Right renal pelvis (tissue), 4 donors: ENCODE measurements around the gene GPHN. TPM values are rescaled to one million over a fixed set of nuclear protein-coding genes. Genes with fewer than 3 reads are reported as not detected.
"Not testable (repeated sequence)": the region's sequence is repeated elsewhere in the genome, so short reads cannot be mapped to it uniquely, and the experiment has no call there.

Experiments used
- DNase-seq, 4 donors: peaks; one replicate each; pipeline ENCODE4 v3.0.0-alpha.2; 2013; ENCODE audit warnings: low read depth in 4 of 4, low spot score in 3 of 4, missing footprints in 1 of 4
- polyA plus RNA-seq, 4 donors: library from polyadenylated mRNA; unstranded; fragments of 120-200 nt; gene quantifications; one replicate each; pipeline ENCODE4 v1.2.1, GENCODE V29; 2013; ENCODE audit not compliant: insufficient read length in 4 of 4

Gene GPHN
- polyA plus RNA-seq, 4 donors = 73.3 to 86.0 (median 82.5) TPM

GRCh38 chr14:66650491-66650911, 142.6 kb downstream of the GPHN start:
- no peak for DNase-seq

- no peak for DNase-seq
Measured at GRCh38 chr14:66651536-66652220, 143.7 kb downstream of the GPHN start.

- DNase-seq = no peak
Measured at GRCh38 chr14:66652525-66653106, 144.7 kb downstream of the GPHN start.

GRCh38 chr14:66657780-66658179, 149.8 kb downstream of the GPHN start:
- no peak for DNase-seq

- DNase-seq = no peak
Measured at GRCh38 chr14:66662374-66662773, 154.4 kb downstream of the GPHN start.

- DNase-seq = no peak
Measured at GRCh38 chr14:66677780-66678179, 169.8 kb downstream of the GPHN start.

GRCh38 chr14:66680216-66680615, 172.3 kb downstream of the GPHN start:
- DNase-seq = no peak

- no peak for DNase-seq
Measured at GRCh38 chr14:66696326-66696725, 188.4 kb downstream of the GPHN start.

- DNase-seq = no peak
Measured at GRCh38 chr14:66698503-66698902, 190.6 kb downstream of the GPHN start.

GRCh38 chr14:66701813-66702212, 193.9 kb downstream of the GPHN start:
- DNase-seq = no peak

GRCh38 chr14:66708267-66708666, 200.3 kb downstream of the GPHN start:
- DNase-seq = no peak

GRCh38 chr14:66709291-66709690, 201.3 kb downstream of the GPHN start:
- no peak for DNase-seq

- DNase-seq = not testable (repeated sequence)
Measured at GRCh38 chr14:66714291-66714690, 206.3 kb downstream of the GPHN start.

- DNase-seq = not testable (repeated sequence)
Measured at GRCh38 chr14:66715313-66715712, 207.4 kb downstream of the GPHN start.

- DNase-seq = no peak
Measured at GRCh38 chr14:66716227-66716626, 208.3 kb downstream of the GPHN start.

GRCh38 chr14:66717561-66718140, 209.7 kb downstream of the GPHN start:
- DNase-seq = no peak

- no peak for DNase-seq
Measured at GRCh38 chr14:66724996-66725395, 217.0 kb downstream of the GPHN start.

- not testable (repeated sequence) for DNase-seq
Measured at GRCh38 chr14:66731298-66731697, 223.4 kb downstream of the GPHN start.

GRCh38 chr14:66735853-66736252, 227.9 kb downstream of the GPHN start:
- no peak for DNase-seq

GRCh38 chr14:66739826-66740225, 231.9 kb downstream of the GPHN start:
- DNase-seq = no peak

- DNase-seq = no peak
Measured at GRCh38 chr14:66745078-66745477, 237.1 kb downstream of the GPHN start.
